Measurements from ENCODE around the gene GPR39. TPM values are rescaled to one million over a fixed set of nuclear protein-coding genes. Genes with fewer than 3 reads are reported as not detected.

The GPR39 gene
- total RNA-seq, 1 experiment from 2014 or later, result 20.9 TPM

- Histone ChIP-seq H3K4me2 (peak overlapping the region; percentile 73), H4K20me1 (ENCODE audit: insufficient read depth) (no peaks in the 10 kb centered on the region), H3K36me3 (ENCODE audit: low read depth) (peaks cover 13% of the 10 kb centered on the region; the same call in 1 of the 2 replicates), H3K27me3 (ENCODE audit: insufficient read depth, low read depth) (no peaks in the 10 kb centered on the region), H3K79me2 (ENCODE audit: low read depth) (peaks cover 88% of the 10 kb centered on the region), H3K9me3 (ENCODE audit: insufficient read depth, low read depth) (no peaks in the 10 kb centered on the region), H3K4me1 (replicated peaks; ENCODE audit: insufficient read depth) (peaks cover 63% of the 10 kb centered on the region), H3K4me3 (no peak overlapping the region), H2AFZ (no peak overlapping the region), H3K27ac (peak overlapping the region; percentile 97), H3K9me2 (ENCODE audit: insufficient read depth) (no peaks in the 10 kb centered on the region), H3F3A (ENCODE audit: insufficient read depth, low read depth) (peaks cover 41% of the 10 kb centered on the region)
- intact Hi-C loops (cut with micrococcal nuclease; ENCODE audit: unreplicated experiment), result loop anchor here (2.0 kb wide), 1 partner anchor 233 kb away; the partner anchor contains the start of gene LYPD1
- BruUV-seq (replicated peaks), result no TSS peak
- no peak for DNase-seq
- TF ChIP-seq CTCF (conservative IDR thresholded peaks at IDR 0.05) (no peak), EZH2 (IDR thresholded peaks at IDR 0.05; ENCODE audit: low read depth) (no peak)
- ChIA-PET CTCF (interaction anchor here (0.6 to 1.3 kb wide), 3 partner anchors 10 to 89 kb away, joined by 4 to 11 read pairs (median 8); no protein-coding TSS in a partner anchor), POLR2A (ENCODE audit: unreplicated experiment) (interaction anchor here (0.6 to 1.7 kb wide), 4 partner anchors 8 to 1638 kb away, joined by 3 to 8 read pairs (median 5); no protein-coding TSS in a partner anchor)
These were observed 21.5 kb downstream of the GPR39 start for GRCh38 chr2:132437852-132438669.

- peak overlapping the region; percentile 97 for H3K27ac ChIP-seq
- no peaks in the 10 kb centered on the region for H4K20me1 ChIP-seq (ENCODE audit: insufficient read depth)
- TF ChIP-seq EZH2 (IDR thresholded peaks at IDR 0.05; ENCODE audit: low read depth) (no peak), CTCF (conservative IDR thresholded peaks at IDR 0.05) (no peak)
- H3K4me2 ChIP-seq, result peak overlapping the region; percentile 73
- no TSS peak for BruUV-seq (replicated peaks)
- no peaks in the 10 kb centered on the region for H3K9me3 ChIP-seq (ENCODE audit: insufficient read depth, low read depth)
- peaks cover 13% of the 10 kb centered on the region; the same call in 1 of the 2 replicates for H3K36me3 ChIP-seq (ENCODE audit: low read depth)
- ChIA-PET CTCF (interaction anchor here (1.3 kb wide), 1 partner anchor 89 kb away, joined by 8 read pairs; no protein-coding TSS in a partner anchor), POLR2A (ENCODE audit: unreplicated experiment) (interaction anchor here (0.7 to 1.7 kb wide), 2 partner anchors 8 to 22 kb away, joined by 3 to 5 read pairs; no protein-coding TSS in a partner anchor)
- H3K4me1 ChIP-seq (replicated peaks; ENCODE audit: insufficient read depth), result peaks cover 63% of the 10 kb centered on the region
- no peaks in the 10 kb centered on the region for H3K9me2 ChIP-seq (ENCODE audit: insufficient read depth)
- no peaks in the 10 kb centered on the region for H3K27me3 ChIP-seq (ENCODE audit: insufficient read depth, low read depth)
- H3F3A ChIP-seq (ENCODE audit: insufficient read depth, low read depth), result peaks cover 41% of the 10 kb centered on the region
- H2AFZ ChIP-seq, result no peak overlapping the region
- DNase-seq, result peak; percentile 78 to 98
- peaks cover 88% of the 10 kb centered on the region for H3K79me2 ChIP-seq (ENCODE audit: low read depth)
- peak overlapping the region; percentile 37; the same call in 1 of the 2 replicates for H3K4me3 ChIP-seq
- intact Hi-C loops (cut with micrococcal nuclease; ENCODE audit: unreplicated experiment), result loop anchor here (1.0 to 2.0 kb wide), 3 partner anchors 8 to 232 kb away; partner anchors contain the start of genes GPR39 and LYPD1
These were observed 22.1 kb downstream of the GPR39 start for GRCh38 chr2:132438691-132439090.

- Histone ChIP-seq H3K4me2 (peak overlapping the region; percentile 73), H2AFZ (no peak overlapping the region), H3K27ac (peak overlapping the region; percentile 97), H3F3A (ENCODE audit: insufficient read depth, low read depth) (peaks cover 41% of the 10 kb centered on the region), H3K9me3 (ENCODE audit: insufficient read depth, low read depth) (no peaks in the 10 kb centered on the region), H3K79me2 (ENCODE audit: low read depth) (peaks cover 88% of the 10 kb centered on the region), H3K4me3 (peak overlapping the region; percentile 37; the same call in 1 of the 2 replicates), H4K20me1 (ENCODE audit: insufficient read depth) (no peaks in the 10 kb centered on the region), H3K27me3 (ENCODE audit: insufficient read depth, low read depth) (no peaks in the 10 kb centered on the region), H3K9me2 (ENCODE audit: insufficient read depth) (no peaks in the 10 kb centered on the region), H3K36me3 (ENCODE audit: low read depth) (peaks cover 13% of the 10 kb centered on the region), H3K4me1 (replicated peaks; ENCODE audit: insufficient read depth) (peaks cover 63% of the 10 kb centered on the region)
- POLR2A ChIA-PET (ENCODE audit: unreplicated experiment), result interaction anchor here (0.5 to 1.7 kb wide), 5 partner anchors 10 to 141 kb away, joined by 3 to 16 read pairs (median 5); no protein-coding TSS in a partner anchor
- TF ChIP-seq EZH2 (IDR thresholded peaks at IDR 0.05; ENCODE audit: low read depth), result no peak
- no peak for TF ChIP-seq CTCF (conservative IDR thresholded peaks at IDR 0.05)
- intact Hi-C loops (cut with micrococcal nuclease; ENCODE audit: unreplicated experiment), result loop anchor here (1.0 to 2.0 kb wide), 3 partner anchors 10 to 231 kb away; partner anchors contain the start of genes GPR39 and LYPD1
- no TSS peak for BruUV-seq (replicated peaks)
- CTCF ChIA-PET, result interaction anchor here (0.7 kb wide), 1 partner anchor 172 kb away, joined by 4 read pairs; no protein-coding TSS in a partner anchor
- peak; percentile 71 to 93 for DNase-seq
These were observed 23.2 kb downstream of the GPR39 start for GRCh38 chr2:132439703-132440398.
